ENCODE data around the gene CMTM2.
"Not testable (repeated sequence)": the region's sequence is repeated elsewhere in the genome, so short reads cannot be mapped to it uniquely, and the experiment has no call there.

- not testable (repeated sequence) for TF ChIP-seq POLR2A, CTCF, POLR2AphosphoS5, EP300 (IDR thresholded peaks at IDR 0.05)
Observed at GRCh38 chr16:66630561-66631260, 51.4 kb downstream of the CMTM2 start.
